ENCODE measurements around the gene MAP2K5. TPM values are rescaled to one million over a fixed set of nuclear protein-coding genes. Genes with fewer than 3 reads are reported as not detected.

The MAP2K5 gene
- total RNA-seq, 2 donors from 2014 or later: 10.7 to 15.7 TPM

DNA sequence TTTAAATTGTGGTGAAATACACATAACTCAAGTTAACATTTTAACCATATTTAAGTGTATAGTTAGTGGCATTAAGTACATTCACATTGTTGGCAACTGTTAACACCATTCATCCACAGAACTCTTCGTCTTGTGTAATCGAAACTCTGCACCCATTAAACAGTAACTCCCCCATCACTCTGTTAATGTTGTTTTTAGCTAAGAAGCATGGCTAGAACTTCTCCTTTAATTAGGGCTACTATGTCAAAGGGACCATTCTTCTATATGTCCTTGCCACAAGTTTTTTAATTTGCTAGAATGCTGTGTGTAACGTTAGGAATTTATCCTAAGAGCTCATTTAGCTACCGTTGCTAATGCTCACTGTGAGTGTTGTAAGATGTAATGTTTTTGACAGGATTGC, 60.6 kb downstream of the MAP2K5 start:
- H3K36me3 ChIP-seq: no peaks in the 10 kb centered on the region
- intact Hi-C loops (cut with DNase I): no loop called here
- TF ChIP-seq POLR2AphosphoS5 (IDR thresholded peaks at IDR 0.05) (no peak), POLR2A (IDR thresholded peaks at IDR 0.05) (no peak)
- TF ChIP-seq, protein P1, sequence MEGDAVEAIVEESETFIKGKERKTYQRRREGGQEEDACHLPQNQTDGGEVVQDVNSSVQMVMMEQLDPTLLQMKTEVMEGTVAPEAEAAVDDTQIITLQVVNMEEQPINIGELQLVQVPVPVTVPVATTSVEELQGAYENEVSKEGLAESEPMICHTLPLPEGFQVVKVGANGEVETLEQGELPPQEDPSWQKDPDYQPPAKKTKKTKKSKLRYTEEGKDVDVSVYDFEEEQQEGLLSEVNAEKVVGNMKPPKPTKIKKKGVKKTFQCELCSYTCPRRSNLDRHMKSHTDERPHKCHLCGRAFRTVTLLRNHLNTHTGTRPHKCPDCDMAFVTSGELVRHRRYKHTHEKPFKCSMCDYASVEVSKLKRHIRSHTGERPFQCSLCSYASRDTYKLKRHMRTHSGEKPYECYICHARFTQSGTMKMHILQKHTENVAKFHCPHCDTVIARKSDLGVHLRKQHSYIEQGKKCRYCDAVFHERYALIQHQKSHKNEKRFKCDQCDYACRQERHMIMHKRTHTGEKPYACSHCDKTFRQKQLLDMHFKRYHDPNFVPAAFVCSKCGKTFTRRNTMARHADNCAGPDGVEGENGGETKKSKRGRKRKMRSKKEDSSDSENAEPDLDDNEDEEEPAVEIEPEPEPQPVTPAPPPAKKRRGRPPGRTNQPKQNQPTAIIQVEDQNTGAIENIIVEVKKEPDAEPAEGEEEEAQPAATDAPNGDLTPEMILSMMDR (IDR thresholded peaks at IDR 0.05): no peak
- H3K9me3 ChIP-seq: no peaks in the 10 kb centered on the region
- no peak overlapping the region for H3K27ac ChIP-seq
- H3K27me3 ChIP-seq (replicated peaks; ENCODE audit: insufficient read depth): no peaks in the 10 kb centered on the region
- H3K4me3 ChIP-seq: no peak overlapping the region
- H3K4me1 ChIP-seq (replicated peaks): no peaks in the 10 kb centered on the region
- 85% methylated on average over 4 of the region's 4 CpGs for WGBS
- DNase-seq (ENCODE audit: low spot score): no peak

DNA sequence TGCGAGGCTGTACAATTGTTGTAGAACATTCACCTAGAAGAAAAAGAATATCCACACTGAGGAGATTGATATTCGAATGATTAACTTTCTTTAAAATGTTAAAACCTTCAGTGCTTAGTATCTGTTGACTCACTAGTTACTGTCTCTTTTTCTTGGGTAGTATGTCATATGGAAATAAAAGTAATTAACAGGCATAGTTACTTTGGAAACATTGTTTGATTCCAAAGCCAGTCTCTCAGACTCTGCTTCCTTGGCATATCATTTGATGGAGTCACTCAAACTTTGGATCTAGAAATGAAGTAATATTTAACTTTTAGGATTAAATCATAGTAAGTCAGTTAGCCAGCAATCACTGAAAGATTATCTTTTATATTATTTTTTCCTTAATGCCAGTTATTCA, 63.4 kb downstream of the MAP2K5 start:
- no peak overlapping the region for H3K4me3 ChIP-seq
- TF ChIP-seq POLR2A (IDR thresholded peaks at IDR 0.05) (no peak), POLR2AphosphoS5 (IDR thresholded peaks at IDR 0.05) (no peak)
- TF ChIP-seq, protein P1 (IDR thresholded peaks at IDR 0.05): no peak
- 95% methylated on average over 2 of the region's 2 CpGs for WGBS
- no peak overlapping the region for H3K27ac ChIP-seq
- no peak for DNase-seq (ENCODE audit: low spot score)
- no peaks in the 10 kb centered on the region for H3K36me3 ChIP-seq
- H3K4me1 ChIP-seq (replicated peaks): no peaks in the 10 kb centered on the region
- H3K27me3 ChIP-seq (replicated peaks; ENCODE audit: insufficient read depth): no peaks in the 10 kb centered on the region
- intact Hi-C loops (cut with DNase I): no loop called here
- H3K9me3 ChIP-seq: no peaks in the 10 kb centered on the region

DNA sequence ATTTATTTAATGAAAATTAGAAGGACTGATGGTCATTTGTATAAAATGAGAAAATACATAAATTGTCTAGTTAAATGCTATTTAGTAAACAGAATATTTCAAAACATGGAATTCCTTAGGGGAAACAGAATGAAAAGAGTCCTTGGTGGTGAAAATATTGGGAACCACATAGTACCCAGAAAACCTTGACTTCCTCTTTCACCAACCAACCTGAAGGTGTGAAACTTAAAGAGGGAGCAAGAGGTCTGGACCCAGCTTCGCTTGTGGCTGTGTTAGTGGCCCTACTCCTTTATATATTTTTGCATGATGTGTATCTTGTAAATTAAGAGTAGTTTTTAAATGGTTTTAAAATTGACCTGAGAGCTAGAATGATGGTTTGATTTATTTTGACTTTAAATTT, 64.2 kb downstream of the MAP2K5 start:
- H3K27me3 ChIP-seq (replicated peaks; ENCODE audit: insufficient read depth): no peaks in the 10 kb centered on the region
- WGBS: 87% methylated on average over 1 of the region's 1 CpG
- H3K9me3 ChIP-seq: no peaks in the 10 kb centered on the region
- intact Hi-C loops (cut with DNase I): no loop called here
- no peak overlapping the region for H3K27ac ChIP-seq
- H3K4me3 ChIP-seq: no peak overlapping the region
- TF ChIP-seq POLR2AphosphoS5 (IDR thresholded peaks at IDR 0.05) (no peak), POLR2A (IDR thresholded peaks at IDR 0.05) (no peak)
- TF ChIP-seq, protein P1 (IDR thresholded peaks at IDR 0.05): no peak
- no peaks in the 10 kb centered on the region for H3K4me1 ChIP-seq (replicated peaks)
- DNase-seq (ENCODE audit: low spot score): no peak
- no peaks in the 10 kb centered on the region for H3K36me3 ChIP-seq

DNA sequence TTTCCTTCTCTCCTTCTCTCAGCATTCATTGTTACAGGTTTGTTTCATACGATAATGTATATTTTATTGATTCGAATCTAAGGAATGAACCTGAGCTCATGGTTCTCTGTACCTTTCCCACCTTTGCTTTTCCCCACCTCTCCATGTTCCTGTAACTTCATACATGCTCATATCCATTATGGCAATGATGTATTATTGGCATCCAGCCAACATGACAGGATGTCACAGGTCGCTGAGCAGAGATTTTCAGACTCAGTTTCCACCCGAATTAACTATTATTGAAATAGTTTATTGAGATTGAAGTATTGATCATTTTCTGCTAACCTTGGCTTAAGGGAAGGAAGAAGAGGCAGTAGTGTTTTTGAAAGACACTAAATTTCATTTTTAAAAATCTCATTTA, 64.8 kb downstream of the MAP2K5 start:
- H3K27me3 ChIP-seq (replicated peaks; ENCODE audit: insufficient read depth): no peaks in the 10 kb centered on the region
- no peak overlapping the region for H3K4me3 ChIP-seq
- TF ChIP-seq POLR2A (IDR thresholded peaks at IDR 0.05) (no peak), POLR2AphosphoS5 (IDR thresholded peaks at IDR 0.05) (no peak)
- TF ChIP-seq, protein P1 (IDR thresholded peaks at IDR 0.05): no peak
- DNase-seq (ENCODE audit: low spot score): no peak
- intact Hi-C loops (cut with DNase I): no loop called here
- no peaks in the 10 kb centered on the region for H3K9me3 ChIP-seq
- no peaks in the 10 kb centered on the region for H3K36me3 ChIP-seq
- WGBS: 94% methylated on average over 4 of the region's 4 CpGs
- no peaks in the 10 kb centered on the region for H3K4me1 ChIP-seq (replicated peaks)
- H3K27ac ChIP-seq: no peak overlapping the region

DNA sequence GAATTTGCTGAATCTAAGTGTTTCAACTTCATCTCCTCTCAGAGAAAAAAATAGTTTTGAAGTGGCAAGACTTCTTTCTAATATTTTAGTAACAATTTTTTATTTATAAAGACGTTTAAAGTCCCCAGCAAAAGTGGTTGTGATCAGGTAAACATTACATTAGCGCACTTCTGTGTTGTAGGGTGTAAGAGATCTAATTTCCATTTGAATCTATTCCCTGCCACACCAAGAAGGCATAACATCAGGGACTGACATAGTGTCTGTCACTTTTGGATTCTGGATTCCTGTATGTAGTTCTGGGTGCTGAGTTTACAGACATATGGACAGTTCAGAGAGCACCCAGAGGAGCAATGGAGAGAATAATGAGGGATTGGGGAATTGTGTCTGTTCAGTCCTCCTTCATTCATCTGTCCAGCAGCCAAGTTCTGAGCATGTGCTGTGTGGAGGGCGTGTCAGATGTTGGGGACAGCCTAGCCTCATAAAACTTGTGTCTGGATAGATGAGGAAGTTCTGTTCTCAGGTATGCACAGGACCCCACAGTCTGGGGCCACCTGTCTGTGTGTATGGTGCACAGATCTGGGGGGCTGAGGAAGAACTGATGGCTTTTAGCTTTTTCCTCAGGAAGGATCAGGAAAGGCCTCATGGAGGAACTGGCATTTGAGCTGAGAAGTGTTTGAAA, 65.6 kb downstream of the MAP2K5 start:
- Histone ChIP-seq H3K4me3 (no peak overlapping the region), H3K36me3 (no peaks in the 10 kb centered on the region), H3K4me1 (replicated peaks) (no peaks in the 10 kb centered on the region), H3K27ac (no peak overlapping the region), H3K9me3 (no peaks in the 10 kb centered on the region), H3K27me3 (replicated peaks; ENCODE audit: insufficient read depth) (no peaks in the 10 kb centered on the region)
- DNase-seq (ENCODE audit: low spot score): no peak
- intact Hi-C loops (cut with DNase I): no loop called here
- no peak for TF ChIP-seq POLR2AphosphoS5 (IDR thresholded peaks at IDR 0.05)
- TF ChIP-seq, protein P1 (IDR thresholded peaks at IDR 0.05): no peak
- TF ChIP-seq POLR2A (IDR thresholded peaks at IDR 0.05): no peak
- WGBS: 89% methylated on average over 3 of the region's 3 CpGs
